Measurements from ENCODE around the gene ZNF726. TPM values are rescaled to one million over a fixed set of nuclear protein-coding genes. Genes with fewer than 3 reads are reported as not detected.
A peak's percentile ranks its signal among the peaks of the same experiment; 100 is the strongest.
"Not testable (repeated sequence)": the region's sequence is repeated elsewhere in the genome, so short reads cannot be mapped to it uniquely, and the experiment has no call there.

Gene ZNF726
- 3.6 TPM for polyA plus RNA-seq (2012; ENCODE audit: low read depth, missing spikeins)

DNA sequence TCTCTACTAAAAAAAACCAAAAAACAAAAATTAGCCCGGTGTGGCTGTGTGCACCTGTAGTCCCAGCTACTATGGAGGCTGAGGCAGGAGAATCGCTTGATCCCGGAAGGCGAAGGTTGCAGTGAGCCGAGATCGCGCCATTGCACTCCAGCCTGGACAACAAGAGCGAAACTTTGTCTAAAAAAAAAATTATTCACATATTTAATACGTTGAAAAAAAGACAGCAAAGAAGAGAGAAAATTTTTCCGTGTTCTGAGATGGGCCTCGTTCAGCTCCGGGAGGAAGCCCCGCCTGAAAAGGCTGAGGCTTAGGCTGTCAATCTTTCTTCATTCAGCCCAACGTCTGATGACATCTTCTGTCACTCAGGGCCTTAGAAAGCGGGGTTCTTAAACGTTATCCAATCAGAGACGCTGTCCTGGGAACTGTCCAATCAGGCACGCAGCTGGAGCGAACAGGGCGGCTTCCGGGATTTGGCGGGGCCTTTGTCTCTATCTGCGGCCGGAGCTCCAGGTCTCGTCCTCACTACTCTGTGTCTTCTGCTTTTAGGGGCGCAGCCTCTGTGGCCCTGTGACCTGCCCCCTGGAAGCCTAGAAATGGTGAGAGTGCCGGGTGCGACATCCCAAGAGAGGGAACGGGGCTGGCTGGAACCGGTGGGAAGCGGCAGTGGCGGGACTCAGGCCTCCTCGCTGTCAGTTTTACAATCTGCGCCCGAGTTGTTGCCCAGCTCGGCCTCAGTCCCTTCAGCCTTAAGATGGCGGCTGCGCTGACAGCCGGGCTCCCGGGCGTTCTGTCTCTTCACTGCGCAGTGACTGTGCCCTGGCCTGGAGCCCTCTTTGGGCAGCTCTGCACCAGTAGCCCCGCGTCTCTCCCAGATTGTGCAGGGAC, at the start of gene ZNF726:
ZNF726 (plus strand) TSS at position 485 of the 885 bp plus-strand sequence; CDS start at position 594, 109 bp downstream.
- TF ChIP-seq SPI1 (IDR thresholded peaks at IDR 0.05; ENCODE audit: low read depth, low read length) = no peak
- 0 out of 2 replicates have a peak, but pooled peaks have one; percentile 0 for TF ChIP-seq POU2F2 (IDR thresholded peaks at IDR 0.05; ENCODE audit: low read depth, low read length)
- TF ChIP-seq TAF1 (IDR thresholded peaks at IDR 0.05; ENCODE audit: low read depth, low read length) = 0 out of 2 replicates have a peak, but pooled peaks have one; percentile 37
- peak; percentile 70 for TF ChIP-seq POLR2AphosphoS5 (IDR thresholded peaks at IDR 0.05; ENCODE audit: low read depth, low read length)
- DNase-seq (ENCODE audit: insufficient read length, low spot score) (peak; percentile 42), FAIRE-seq (peak; percentile 85)

DNA sequence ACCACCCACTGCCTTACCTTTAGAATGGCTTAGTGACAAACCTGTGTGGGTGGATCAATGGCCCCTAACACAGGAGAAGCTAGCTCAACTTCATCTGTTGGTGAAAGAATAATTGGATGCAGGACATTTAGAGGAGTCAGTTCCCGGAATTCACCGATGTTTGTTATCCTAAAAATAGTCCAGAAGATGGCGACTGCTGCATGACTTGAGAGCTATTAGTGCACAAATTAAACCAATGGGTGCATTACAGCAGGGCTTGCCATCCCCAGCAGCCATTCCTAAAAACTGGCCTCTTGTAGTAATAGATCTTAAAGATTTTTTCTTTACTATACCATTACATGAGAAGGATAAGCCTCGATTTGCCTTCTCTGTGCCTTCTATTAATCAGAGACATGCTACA, 46.8 kb upstream of the ZNF726 start:
- no peak for DNase-seq (ENCODE audit: insufficient read length, low spot score)
- no peak for FAIRE-seq
- no peak for TF ChIP-seq POLR2AphosphoS5 (IDR thresholded peaks at IDR 0.05; ENCODE audit: low read depth, low read length)
- no peak for TF ChIP-seq POLR2A (IDR thresholded peaks at IDR 0.05; ENCODE audit: low read depth, low read length)
- no peak for TF ChIP-seq TAF1 (IDR thresholded peaks at IDR 0.05; ENCODE audit: low read depth, low read length)
- TF ChIP-seq SPI1 (IDR thresholded peaks at IDR 0.05; ENCODE audit: low read depth, low read length) = no peak
- no peak for TF ChIP-seq POU2F2 (IDR thresholded peaks at IDR 0.05; ENCODE audit: low read depth, low read length)
- TF ChIP-seq PAX5 (IDR thresholded peaks at IDR 0.05; ENCODE audit: insufficient read depth, low read length, severe bottlenecking) = no peak

DNA sequence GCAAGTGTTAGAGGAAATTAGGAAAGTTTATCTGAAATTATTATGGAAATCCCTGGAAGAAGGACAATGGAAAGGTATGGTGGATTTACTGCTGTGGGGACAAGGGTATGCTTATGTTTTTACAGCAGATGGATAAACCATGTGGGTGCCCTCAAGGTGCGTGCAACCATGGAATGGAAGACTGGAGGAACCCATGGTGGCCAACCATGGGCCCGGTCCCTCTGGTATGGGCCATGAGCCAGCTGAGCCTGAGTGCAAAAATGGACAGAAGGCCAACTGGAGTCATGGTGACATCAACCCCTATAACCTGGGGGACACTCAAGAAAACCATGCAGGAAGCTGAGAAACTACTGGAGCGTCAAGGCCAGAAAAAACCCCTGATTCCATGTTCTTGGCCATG, 46.1 kb upstream of the ZNF726 start:
- DNase-seq (ENCODE audit: insufficient read length, low spot score) (no peak), FAIRE-seq (no peak)
- TF ChIP-seq TAF1 (IDR thresholded peaks at IDR 0.05; ENCODE audit: low read depth, low read length) (no peak), POU2F2 (IDR thresholded peaks at IDR 0.05; ENCODE audit: low read depth, low read length) (no peak), POLR2A (IDR thresholded peaks at IDR 0.05; ENCODE audit: low read depth, low read length) (no peak), PAX5 (IDR thresholded peaks at IDR 0.05; ENCODE audit: insufficient read depth, low read length, severe bottlenecking) (no peak), SPI1 (IDR thresholded peaks at IDR 0.05; ENCODE audit: low read depth, low read length) (no peak), POLR2AphosphoS5 (IDR thresholded peaks at IDR 0.05; ENCODE audit: low read depth, low read length) (no peak)

DNA sequence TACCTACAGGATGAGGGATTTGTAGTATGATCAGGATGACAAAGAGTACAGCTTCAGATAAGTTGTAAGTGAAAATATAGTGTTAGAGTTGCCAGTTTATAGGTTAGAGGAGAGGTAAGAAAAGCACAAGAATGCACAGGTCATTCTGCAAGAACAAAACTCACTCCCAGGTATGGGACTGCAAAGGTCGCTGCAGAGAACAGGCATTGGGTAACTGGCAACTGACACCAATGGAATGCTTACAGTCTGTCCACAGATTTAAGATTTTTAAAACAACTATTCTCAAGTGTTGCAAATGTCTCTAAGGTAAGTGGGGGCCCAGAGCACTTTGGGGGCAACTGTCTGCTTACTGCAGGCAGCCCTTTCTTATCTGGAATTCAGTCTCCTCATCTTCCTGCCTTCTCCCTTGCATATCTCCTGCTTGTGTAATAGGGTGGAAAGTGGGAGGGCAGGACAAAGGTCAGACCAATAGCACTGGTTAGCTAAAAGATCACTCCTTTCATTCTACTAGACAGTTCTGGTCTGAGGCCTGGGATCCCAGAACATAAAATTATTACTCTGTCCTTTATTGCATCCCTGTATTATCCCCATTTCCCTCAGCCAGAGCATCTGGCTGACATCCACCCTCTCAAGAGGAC, 42.3 kb upstream of the ZNF726 start:
- FAIRE-seq = no peak
- no peak for TF ChIP-seq POU2F2 (IDR thresholded peaks at IDR 0.05; ENCODE audit: low read depth, low read length)
- TF ChIP-seq SPI1 (IDR thresholded peaks at IDR 0.05; ENCODE audit: low read depth, low read length) = no peak
- no peak for TF ChIP-seq PAX5 (IDR thresholded peaks at IDR 0.05; ENCODE audit: insufficient read depth, low read length, severe bottlenecking)
- TF ChIP-seq POLR2A (IDR thresholded peaks at IDR 0.05; ENCODE audit: low read depth, low read length) = no peak
- TF ChIP-seq TAF1 (IDR thresholded peaks at IDR 0.05; ENCODE audit: low read depth, low read length) = no peak
- TF ChIP-seq POLR2AphosphoS5 (IDR thresholded peaks at IDR 0.05; ENCODE audit: low read depth, low read length) = no peak
- DNase-seq (ENCODE audit: insufficient read length, low spot score) = no peak

DNA sequence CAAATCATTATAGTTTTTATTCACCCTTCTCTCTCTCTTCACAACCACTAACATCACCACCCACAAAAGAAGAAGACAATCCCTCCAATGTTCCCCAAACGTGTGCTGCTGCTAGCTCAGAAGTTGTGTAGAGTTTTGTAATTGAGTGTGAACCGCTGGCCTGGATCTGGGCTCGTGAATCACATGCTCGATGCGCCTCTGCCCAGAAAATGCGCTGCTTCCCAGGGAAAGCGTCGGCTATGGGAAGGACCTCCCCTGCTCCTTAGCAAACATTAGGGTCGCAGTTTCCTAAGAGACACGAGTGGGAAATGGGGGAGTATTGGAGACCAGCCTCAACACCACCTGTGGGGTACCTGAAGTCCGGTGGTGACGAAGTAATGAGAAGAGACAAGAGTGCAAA, 38.4 kb upstream of the ZNF726 start:
- DNase-seq (ENCODE audit: insufficient read length, low spot score) (no peak), FAIRE-seq (no peak)
- TF ChIP-seq POU2F2 (IDR thresholded peaks at IDR 0.05; ENCODE audit: low read depth, low read length) (no peak), POLR2A (IDR thresholded peaks at IDR 0.05; ENCODE audit: low read depth, low read length) (no peak), PAX5 (IDR thresholded peaks at IDR 0.05; ENCODE audit: insufficient read depth, low read length, severe bottlenecking) (no peak), POLR2AphosphoS5 (IDR thresholded peaks at IDR 0.05; ENCODE audit: low read depth, low read length) (no peak), SPI1 (IDR thresholded peaks at IDR 0.05; ENCODE audit: low read depth, low read length) (no peak), TAF1 (IDR thresholded peaks at IDR 0.05; ENCODE audit: low read depth, low read length) (no peak)

DNA sequence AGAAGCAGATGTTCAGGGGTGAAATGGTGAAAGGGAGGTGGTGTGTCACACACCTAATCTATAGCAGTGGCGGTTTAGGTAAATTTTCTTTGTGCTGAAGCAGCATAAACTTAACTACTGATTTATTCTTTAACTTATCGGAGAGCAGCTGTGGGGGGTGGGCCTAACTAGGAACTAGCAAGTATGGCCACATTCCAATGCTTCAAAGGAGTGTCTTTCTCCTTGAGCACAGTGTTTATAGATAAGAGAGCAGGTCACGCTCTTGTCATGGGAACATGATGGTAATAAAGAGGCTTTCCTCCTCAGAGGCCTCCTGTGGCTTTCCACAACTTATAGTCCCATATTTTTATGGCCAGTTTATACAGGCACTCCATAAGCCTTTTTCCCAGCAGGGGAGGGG, 37.9 kb upstream of the ZNF726 start:
- not testable (repeated sequence) for FAIRE-seq; DNase-seq (ENCODE audit: insufficient read length, low spot score)

DNA sequence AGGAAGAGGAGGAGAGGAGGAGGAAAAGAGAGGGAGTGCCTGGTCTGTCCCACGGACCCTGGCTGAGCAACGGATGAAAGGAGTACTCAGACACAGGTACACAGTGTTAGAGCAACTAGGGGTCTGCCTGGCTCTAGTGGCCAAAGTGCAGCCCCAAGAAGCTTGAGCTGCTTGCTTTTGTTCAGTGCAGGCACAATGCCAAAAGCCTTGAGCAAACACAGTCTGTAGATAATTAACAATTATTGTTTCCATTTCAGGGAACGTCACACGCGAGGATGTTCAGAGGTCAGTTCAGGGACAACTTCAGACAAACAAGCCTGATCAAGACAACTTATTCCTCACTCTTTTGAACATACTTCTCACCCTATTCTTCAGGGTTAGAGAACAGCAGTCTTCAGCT, 32.2 kb upstream of the ZNF726 start:
- FAIRE-seq (no peak), DNase-seq (ENCODE audit: insufficient read length, low spot score) (no peak)
- TF ChIP-seq SPI1 (IDR thresholded peaks at IDR 0.05; ENCODE audit: low read depth, low read length) = no peak
- TF ChIP-seq POU2F2 (IDR thresholded peaks at IDR 0.05; ENCODE audit: low read depth, low read length) = no peak
- no peak for TF ChIP-seq POLR2A (IDR thresholded peaks at IDR 0.05; ENCODE audit: low read depth, low read length)
- TF ChIP-seq POLR2AphosphoS5 (IDR thresholded peaks at IDR 0.05; ENCODE audit: low read depth, low read length) = no peak
- TF ChIP-seq PAX5 (IDR thresholded peaks at IDR 0.05; ENCODE audit: insufficient read depth, low read length, severe bottlenecking) = no peak
- no peak for TF ChIP-seq TAF1 (IDR thresholded peaks at IDR 0.05; ENCODE audit: low read depth, low read length)

DNA sequence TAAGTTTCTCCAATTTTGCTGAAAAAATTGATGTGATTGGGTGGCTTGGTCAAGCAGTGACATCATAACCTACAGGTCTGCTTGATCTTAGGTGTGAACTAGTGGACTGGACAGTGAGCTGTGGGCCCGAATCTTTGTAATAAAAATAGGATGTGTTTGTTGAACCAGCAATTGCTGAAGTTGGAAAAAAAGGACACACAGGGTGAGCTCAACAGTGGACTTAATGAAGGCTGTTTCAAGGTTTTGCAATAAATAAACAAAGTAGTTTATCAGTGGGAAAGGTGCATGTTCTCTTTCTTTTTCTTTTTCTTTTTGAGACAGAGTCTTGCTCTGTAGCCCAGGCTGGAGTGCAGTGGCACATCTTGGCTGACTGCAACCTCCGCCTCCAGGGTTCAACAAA, 30.3 kb upstream of the ZNF726 start:
- no peak for TF ChIP-seq POLR2AphosphoS5 (IDR thresholded peaks at IDR 0.05; ENCODE audit: low read depth, low read length)
- no peak for TF ChIP-seq PAX5 (IDR thresholded peaks at IDR 0.05; ENCODE audit: insufficient read depth, low read length, severe bottlenecking)
- no peak for TF ChIP-seq POLR2A (IDR thresholded peaks at IDR 0.05; ENCODE audit: low read depth, low read length)
- TF ChIP-seq POU2F2 (IDR thresholded peaks at IDR 0.05; ENCODE audit: low read depth, low read length) = no peak
- no peak for TF ChIP-seq TAF1 (IDR thresholded peaks at IDR 0.05; ENCODE audit: low read depth, low read length)
- TF ChIP-seq SPI1 (IDR thresholded peaks at IDR 0.05; ENCODE audit: low read depth, low read length) = no peak
- FAIRE-seq = no peak
- DNase-seq (ENCODE audit: insufficient read length, low spot score) = no peak

DNA sequence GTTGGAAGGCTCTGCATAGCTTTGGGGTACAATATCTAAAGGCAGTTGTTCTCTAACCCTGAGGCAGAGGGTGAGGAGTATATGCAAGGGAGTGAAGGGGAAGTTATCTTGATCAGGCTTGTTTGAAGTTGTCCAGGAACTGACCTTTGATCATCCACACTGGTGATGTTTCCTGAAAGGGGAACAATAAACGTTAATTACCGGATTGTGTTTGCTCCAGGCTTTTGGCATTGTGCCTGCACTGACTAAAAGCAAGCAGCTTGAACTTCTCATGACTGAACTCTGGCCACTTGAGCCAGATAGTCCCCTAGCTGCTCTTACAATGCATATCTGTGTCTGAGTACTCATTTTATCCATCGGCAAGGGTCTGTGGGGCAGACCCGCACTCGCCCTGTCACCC, 27.0 kb upstream of the ZNF726 start:
- FAIRE-seq (no peak), DNase-seq (ENCODE audit: insufficient read length, low spot score) (no peak)
- no peak for TF ChIP-seq TAF1 (IDR thresholded peaks at IDR 0.05; ENCODE audit: low read depth, low read length)

DNA sequence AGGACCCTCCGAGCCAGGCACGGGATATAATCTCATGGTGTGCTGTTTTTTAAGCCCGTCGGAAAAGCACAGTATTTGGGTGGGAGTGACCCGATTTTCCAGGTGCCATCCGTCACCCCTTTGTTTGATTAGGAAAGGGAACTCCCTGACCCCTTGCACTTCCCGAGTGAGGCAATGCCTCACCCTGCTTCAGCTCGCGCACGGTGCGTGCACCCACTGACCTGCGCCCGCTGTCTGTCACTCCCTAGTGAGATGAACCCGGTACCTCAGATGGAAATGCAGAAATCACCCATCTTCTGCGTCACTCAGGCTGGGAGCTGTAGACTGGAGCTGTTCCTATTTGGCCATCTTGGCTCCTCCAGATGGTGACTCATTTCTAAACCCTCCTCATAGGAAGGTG, 18.6 kb upstream of the ZNF726 start:
- not testable (repeated sequence) for FAIRE-seq; DNase-seq (ENCODE audit: insufficient read length, low spot score)
